HG03060 (cell line): ENCODE measurements around the gene MRI1.
"Not testable (repeated sequence)": the region's sequence is repeated elsewhere in the genome, so short reads cannot be mapped to it uniquely, and the experiment has no call there.

Source experiments
- ATAC-seq: cut with Tn5 transposase; IDR thresholded peaks from one replicate; pipeline ENCODE4 v1.9.1; 2021; ENCODE audit warnings: low read depth, moderate number of reproducible peaks; ENCODE audit not compliant: unreplicated experiment

Gene MRI1

GRCh38 chr19:13757805-13758772 is 6.2 kb upstream of the MRI1 start:
- no peak for ATAC-seq

DNA sequence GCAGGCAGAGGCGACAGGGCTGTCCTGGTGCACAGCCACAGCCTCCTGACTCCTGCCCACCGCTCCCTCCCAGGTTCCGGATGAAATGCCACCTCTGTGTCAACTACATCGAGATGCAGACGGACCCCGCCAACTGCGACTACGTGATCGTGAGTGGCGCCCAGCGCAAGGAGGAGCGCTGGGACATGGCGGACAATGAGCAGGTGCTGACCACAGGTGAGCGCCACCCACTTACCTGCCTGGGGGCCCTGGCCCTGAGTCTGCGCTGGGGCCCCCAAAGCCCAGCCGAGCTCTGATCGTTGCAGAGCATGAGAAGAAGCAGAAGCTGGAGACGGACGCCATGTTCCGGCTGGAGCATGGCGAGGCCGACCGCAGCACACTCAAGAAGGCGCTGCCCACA is 5.5 kb upstream of the MRI1 start:
- ATAC-seq = no peak

DNA sequence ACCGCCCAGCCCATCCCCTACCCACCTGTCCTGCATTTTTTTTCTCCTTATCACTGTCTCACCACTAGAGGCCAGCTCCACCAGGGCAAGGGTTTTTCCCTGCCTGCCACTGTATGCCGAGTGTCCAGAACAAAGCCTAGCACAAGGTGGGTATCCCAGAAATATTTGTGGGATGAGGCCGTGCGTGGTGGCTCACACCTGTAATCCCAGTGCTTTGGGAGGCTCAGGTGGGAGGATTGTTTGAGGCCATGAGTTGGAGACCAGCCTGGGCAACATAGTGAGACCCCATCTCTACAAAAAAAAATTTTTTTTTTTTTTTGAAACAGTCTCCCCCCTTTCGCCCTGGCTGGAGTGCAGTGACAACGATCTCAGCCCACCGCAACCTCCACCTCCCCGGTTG is 2.9 kb upstream of the MRI1 start:
- ATAC-seq = no peak

GRCh38 chr19:13762635-13763235 is 1.6 kb upstream of the MRI1 start:
- ATAC-seq = no peak

- ATAC-seq = no peak
These were observed 1.1 kb upstream of the MRI1 start for GRCh38 chr19:13763265-13763664.

DNA sequence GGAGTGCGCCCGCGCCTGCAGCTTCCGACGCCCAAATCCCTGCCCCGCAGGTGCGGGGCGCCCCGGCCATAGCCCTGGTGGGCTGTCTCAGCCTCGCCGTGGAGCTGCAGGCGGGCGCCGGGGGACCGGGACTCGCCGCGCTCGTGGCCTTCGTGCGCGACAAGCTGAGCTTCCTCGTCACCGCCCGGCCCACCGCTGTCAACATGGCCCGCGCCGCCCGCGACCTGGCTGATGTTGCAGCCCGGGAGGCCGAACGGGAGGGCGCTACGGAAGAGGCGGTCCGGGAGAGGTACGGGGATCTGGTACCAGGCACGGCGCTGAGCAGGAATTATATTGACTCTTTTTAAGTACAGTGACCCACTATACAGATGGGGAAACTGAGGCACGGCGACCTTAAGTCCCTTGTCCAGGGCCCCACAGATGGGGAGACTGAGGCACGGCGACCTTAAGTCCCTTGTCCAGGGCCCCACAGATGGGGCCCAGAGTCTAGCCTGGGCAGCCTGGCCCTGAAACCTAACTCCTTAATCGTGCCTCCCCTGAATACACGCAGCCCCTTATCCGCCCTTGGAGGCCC is 586 bp downstream of the MRI1 start:
- ATAC-seq = no peak

GRCh38 chr19:13765395-13766094 is 1.2 kb downstream of the MRI1 start:
- no peak for ATAC-seq

DNA sequence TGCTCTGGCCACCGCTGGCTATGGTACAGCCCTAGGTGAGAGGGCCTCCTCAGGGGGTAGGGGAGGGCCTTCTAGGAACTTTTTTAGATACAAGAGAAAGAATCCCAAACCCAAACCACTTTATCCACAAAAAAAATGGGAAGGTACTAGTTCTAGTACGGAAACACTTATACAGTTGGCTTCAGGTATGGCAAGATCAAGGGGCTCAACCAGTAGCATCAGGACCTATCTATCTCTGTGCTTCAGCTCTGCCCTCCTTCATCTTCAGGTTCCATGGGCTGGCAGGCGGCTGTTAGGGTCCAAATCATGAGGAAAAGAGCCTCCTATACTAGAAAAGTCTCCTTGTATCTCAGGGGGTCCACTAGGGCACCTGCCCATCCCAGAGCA is 1.8 kb downstream of the MRI1 start:
- ATAC-seq = no peak

DNA sequence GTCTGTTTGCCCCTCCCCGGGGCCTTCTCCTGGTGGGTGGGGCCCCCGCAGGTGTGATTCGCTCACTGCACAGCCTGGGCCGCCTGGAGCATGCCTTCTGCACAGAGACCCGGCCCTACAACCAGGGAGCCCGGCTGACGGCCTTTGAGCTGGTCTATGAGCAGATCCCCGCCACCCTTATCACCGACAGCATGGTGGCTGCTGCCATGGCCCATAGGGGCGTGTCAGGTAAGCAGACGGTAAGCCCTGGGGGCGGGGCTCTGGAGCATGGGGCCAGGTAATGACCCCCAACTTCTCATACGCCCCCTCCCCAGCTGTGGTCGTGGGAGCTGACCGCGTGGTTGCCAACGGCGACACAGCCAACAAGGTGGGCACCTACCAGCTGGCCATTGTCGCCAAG is 4.2 kb downstream of the MRI1 start:
- ATAC-seq = no peak

DNA sequence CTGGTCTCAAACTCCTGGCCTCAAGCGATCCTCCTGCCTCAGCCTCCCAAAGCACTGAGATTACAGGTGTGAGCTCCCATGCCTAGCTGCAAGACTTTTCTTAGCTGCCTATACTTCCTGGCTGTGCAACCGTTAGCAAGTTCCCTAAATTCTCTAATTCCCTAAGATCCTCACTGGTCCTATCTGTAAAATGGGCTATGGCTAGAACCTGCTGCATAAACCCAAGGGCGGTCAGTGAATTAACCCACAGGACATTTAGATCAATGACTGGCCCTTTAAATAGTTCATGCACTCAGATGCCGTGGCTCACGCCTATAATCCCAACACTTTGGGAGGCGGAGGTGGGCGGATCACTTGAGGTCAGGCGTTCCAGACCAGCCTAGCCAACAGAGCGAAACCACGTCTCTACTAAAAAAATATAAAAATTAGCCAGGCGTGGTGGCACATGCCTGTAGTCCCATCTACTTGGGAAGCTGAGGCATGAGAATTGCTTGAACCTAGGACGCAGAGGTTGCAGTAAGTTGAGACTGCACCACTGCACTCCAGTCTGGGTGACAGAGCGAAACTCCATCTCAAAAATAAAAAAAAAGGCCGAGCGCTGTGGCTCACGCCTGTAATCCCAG is 5.8 kb downstream of the MRI1 start:
- no peak for ATAC-seq

DNA sequence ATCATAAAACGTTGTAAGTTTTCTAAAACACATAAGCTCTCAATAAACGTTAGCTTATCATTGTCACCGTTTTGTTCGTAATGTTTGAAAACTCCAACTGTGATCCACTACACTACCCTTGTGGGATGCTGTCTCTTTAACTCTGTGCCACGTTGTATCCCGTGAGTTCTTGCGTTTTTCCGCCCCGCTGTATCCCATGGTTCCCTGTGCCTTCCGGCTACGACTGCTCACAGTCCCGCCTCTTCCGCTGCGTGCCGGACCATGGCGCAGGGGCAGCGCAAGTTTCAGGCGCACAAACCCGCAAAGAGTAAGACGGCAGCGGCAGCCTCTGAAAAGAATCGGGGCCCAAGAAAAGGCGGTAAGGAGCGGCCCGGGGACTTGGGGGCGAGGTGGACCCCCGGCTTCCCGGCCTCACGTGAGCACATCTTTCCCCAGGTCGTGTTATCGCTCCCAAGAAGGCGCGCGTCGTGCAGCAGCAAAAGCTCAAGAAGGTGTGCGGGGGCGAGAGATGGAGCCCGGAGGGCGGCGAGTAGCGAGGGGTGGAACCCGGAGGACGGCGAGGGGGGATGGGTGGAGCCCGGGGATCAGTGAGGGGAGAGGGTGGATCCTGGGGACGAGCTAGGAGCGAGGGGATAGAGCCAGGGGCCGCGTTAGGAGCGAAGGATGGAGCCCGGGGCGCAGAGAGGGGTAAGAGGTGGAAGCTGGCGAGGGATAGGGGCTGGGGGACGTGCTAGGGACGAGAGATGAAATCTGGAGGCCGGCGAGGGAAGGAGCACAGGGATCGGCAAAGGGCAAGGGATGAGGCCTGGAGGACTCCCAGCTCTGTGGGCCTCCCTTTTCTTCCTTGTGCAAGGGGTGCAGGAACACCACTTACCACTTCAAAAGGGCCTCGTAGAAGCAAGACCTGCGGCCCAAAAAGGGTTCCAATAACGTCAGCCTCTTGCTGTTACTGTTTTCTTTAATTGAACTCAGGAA is 10.2 kb downstream of the MRI1 start, which contains the start of gene C19orf53:
C19orf53 (plus strand) TSS at position 240 of the 975 bp plus-strand sequence; CDS start at position 262, 22 bp downstream.
- ATAC-seq = peak; percentile 76

DNA sequence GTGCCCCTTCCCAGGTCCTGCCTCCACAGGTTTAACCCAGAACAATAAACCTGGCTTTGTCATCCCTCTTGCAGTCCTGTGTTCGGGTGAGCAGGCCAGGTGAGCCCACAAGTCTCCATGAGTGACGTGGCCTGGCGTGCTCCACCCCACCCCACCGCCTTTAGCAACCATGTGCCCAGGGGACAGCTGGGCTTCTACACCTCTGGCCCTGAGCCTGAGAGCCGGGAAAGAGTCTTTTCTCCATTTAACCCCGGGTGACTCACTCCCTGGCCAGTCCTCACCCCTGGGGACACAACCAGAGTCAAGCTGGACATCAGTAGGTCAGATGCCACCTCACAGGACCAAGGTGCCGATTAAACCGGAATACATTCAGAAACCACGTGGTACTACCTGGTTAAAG is 14.1 kb downstream of the MRI1 start:
- no peak for ATAC-seq

DNA sequence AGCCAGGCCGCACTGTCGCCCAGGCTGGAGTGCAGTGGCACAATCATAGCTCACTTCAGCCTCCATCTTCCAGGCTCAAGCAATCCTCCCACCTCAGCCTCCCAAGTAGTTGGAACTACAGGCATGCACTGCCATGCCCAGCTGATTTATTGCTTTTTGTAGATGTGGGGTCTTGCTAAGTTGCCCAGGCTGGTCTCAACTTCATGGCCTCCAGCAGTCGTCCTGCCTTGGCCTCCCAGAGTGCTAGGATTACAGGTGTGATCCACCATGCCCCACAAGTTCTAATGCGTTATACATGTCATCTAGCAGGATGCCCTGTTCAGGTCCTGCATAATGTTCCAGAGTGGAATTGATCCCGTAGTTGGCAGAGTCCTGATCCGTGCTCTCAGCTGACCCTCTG is 14.5 kb downstream of the MRI1 start:
- no peak for ATAC-seq

GRCh38 chr19:13779794-13780193 is 15.5 kb downstream of the MRI1 start:
- ATAC-seq = not testable (repeated sequence)

GRCh38 chr19:13781547-13781946 is 17.2 kb downstream of the MRI1 start:
- no peak for ATAC-seq

DNA sequence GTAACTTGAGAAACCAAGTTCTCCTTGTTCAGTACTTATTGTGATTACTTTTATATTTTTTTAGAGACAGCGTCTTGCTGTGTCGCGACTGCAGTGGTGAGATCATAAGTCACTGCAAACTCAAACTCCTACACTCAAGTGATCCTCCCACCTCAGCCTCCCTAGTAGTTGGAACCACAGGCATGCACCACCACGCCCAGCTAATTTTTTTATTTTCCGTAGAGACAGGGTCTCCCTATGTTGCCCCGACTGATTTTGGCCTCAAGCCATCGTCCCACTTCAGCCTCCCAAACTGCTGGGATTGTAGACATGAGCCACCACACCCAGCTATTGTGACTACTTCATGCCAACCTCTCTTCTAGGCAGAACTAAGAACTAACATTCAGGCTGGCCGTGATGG is 18.2 kb downstream of the MRI1 start:
- ATAC-seq = no peak

- no peak for ATAC-seq
These were observed 19.5 kb downstream of the MRI1 start for GRCh38 chr19:13783565-13784500.

- no peak for ATAC-seq
These were observed 20.6 kb downstream of the MRI1 start for GRCh38 chr19:13784731-13785452.
